Body of pancreas (tissue), 4 donors: Measurements from ENCODE around the gene DBR1.

ENCODE experiments used
- POLR2A ChIP-seq, 3 donors: fragments of 450-650 bp; IDR thresholded peaks; one replicate each; pipeline ENCODE4 v1.6.1; 2016; ENCODE audit warnings: antibody characterized with exemption in 3 of 3, mild to moderate bottlenecking in 2 of 3
- TF ChIP-seq, protein P1 (sequence below), 7 experiments: fragments of 450-650 bp in 4 of 7; fragments of 200-600 bp in 3 of 7; sonication (generic) in 3 of 7; IDR thresholded peaks; one replicate each; pipeline ENCODE4 v1.5.1; 2016 to 2019; ENCODE audit warnings: antibody characterized with exemption in 7 of 7

- TF ChIP-seq POLR2A (IDR thresholded peaks at IDR 0.05) = no peak
- TF ChIP-seq, protein P1, sequence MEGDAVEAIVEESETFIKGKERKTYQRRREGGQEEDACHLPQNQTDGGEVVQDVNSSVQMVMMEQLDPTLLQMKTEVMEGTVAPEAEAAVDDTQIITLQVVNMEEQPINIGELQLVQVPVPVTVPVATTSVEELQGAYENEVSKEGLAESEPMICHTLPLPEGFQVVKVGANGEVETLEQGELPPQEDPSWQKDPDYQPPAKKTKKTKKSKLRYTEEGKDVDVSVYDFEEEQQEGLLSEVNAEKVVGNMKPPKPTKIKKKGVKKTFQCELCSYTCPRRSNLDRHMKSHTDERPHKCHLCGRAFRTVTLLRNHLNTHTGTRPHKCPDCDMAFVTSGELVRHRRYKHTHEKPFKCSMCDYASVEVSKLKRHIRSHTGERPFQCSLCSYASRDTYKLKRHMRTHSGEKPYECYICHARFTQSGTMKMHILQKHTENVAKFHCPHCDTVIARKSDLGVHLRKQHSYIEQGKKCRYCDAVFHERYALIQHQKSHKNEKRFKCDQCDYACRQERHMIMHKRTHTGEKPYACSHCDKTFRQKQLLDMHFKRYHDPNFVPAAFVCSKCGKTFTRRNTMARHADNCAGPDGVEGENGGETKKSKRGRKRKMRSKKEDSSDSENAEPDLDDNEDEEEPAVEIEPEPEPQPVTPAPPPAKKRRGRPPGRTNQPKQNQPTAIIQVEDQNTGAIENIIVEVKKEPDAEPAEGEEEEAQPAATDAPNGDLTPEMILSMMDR (IDR thresholded peaks at IDR 0.05) = no peak
Measured at GRCh38 chr3:138203938-138204337, 29.2 kb upstream of the DBR1 start.
